Measurements from ENCODE around the gene ABCC4. TPM values are rescaled to one million over a fixed set of nuclear protein-coding genes. Genes with fewer than 3 reads are reported as not detected.

ABCC4 gene
- total RNA-seq, 2 experiments from 2014 or later, result 6.4 to 7.7 TPM

DNA sequence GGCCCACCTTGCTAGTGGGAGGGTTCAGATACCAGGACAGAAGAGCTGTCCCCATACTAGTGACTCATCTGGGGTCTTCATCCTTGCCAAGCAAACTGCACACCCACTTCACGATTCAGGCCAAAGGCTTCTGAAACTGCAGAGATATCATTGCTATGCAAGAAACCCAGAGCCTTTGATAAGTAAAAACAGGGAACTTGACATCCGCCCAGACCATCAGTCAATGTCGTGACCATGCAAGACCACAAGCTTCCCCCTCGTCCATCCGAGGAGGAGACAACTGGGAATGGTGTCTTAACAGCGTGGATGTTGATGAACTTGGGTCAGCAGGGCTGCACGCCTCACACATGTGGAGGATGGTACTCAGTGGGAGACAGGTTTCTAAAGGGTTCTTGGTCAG, 58.0 kb downstream of the ABCC4 start:
- no peak for DNase-seq
- H3K4me1 Mint-ChIP-seq, result peaks cover 4% of the 10 kb centered on the region
- ATAC-seq, result no peak
- no peaks in the 10 kb centered on the region for H3K27me3 Mint-ChIP-seq
- H3K27ac Mint-ChIP-seq, result no peak overlapping the region
- H3K9me3 Mint-ChIP-seq (ENCODE audit: low read depth), result no peaks in the 10 kb centered on the region
- CTCF ChIA-PET, result no interaction called here
- H3K4me3 Mint-ChIP-seq, result no peak overlapping the region
- peaks cover 6% of the 10 kb centered on the region for H3K36me3 Mint-ChIP-seq

DNA sequence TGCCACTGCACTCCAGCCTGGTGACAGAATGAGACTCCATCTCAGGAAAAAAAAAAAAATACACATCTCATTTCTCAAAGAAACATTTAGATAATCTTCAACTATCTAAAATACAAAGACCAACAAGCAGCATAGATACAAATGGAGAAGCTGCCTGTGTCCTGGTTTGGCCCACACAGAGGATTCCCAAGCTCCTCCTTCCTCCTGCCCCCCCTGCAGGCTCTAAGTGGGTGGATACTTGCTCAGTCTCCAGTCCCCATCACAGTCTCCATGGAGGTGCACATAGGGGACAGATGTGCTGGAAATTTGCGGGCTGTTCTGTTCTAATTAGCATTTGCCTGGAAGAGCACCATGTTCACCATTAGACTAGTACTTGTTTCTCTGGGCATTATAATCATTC, 59.9 kb downstream of the ABCC4 start:
- DNase-seq, result no peak
- CTCF ChIA-PET, result no interaction called here
- H3K27ac Mint-ChIP-seq, result no peak overlapping the region
- no peak for ATAC-seq
- H3K4me1 Mint-ChIP-seq, result peaks cover 4% of the 10 kb centered on the region
- no peaks in the 10 kb centered on the region for H3K9me3 Mint-ChIP-seq (ENCODE audit: low read depth)
- no peak overlapping the region for H3K4me3 Mint-ChIP-seq
- peaks cover 3% of the 10 kb centered on the region for H3K36me3 Mint-ChIP-seq
- H3K27me3 Mint-ChIP-seq, result no peaks in the 10 kb centered on the region

DNA sequence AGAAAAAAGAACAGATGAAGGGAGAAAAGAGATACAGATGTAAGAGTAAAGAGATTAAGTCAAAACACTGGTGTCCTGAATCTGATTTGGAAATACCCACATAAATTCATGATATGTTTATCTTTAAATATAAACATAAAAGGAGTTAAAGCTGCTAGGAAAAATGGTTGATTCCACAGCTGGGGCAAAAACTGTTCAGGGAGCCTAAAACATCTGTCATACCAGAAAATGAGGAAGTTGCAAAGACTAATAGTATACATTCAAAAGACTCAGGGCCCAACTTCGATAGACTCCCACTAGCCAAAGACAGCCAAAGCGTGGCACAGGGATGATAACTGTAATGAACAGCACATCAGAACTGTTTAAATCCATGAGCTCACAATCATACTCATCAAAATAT, 62.0 kb downstream of the ABCC4 start:
- ATAC-seq, result no peak
- DNase-seq, result no peak
- Mint-ChIP-seq H3K27me3 (no peaks in the 10 kb centered on the region), H3K9me3 (ENCODE audit: low read depth) (no peaks in the 10 kb centered on the region), H3K4me3 (no peak overlapping the region), H3K27ac (no peak overlapping the region), H3K4me1 (no peaks in the 10 kb centered on the region), H3K36me3 (peaks cover 3% of the 10 kb centered on the region)
- CTCF ChIA-PET, result interaction anchor here (1.0 kb wide), 1 partner anchor 14 kb away, joined by 3 read pairs; no protein-coding TSS in a partner anchor

DNA sequence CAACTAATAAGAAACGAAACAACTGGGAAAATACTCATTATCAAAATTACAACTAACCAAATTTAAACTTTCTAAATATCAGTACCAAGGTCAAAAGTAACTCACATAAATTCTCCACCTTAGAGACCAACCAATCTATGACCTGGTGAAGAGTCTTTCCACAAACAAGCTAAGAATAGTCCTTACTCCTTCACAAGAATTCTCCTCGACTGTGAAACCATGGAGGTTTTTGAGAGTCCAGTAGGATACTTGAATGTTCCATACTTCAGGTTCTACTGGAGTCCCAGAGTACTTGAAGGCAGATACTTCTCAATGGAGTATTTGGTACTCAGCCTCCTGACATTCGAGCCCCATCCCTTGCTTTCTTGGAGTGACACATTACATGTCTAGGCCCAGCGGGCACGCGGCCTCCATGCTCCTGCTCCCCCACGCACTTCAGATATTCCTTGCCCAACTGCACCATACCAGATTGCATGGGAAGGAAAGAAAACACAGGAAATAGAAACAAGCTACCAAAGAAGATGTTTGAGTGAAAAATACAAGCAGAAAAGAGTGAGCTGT, 63.9 kb downstream of the ABCC4 start:
- Mint-ChIP-seq H3K27me3 (no peaks in the 10 kb centered on the region), H3K4me1 (no peaks in the 10 kb centered on the region), H3K4me3 (no peak overlapping the region), H3K36me3 (peaks cover 5% of the 10 kb centered on the region), H3K9me3 (ENCODE audit: low read depth) (no peaks in the 10 kb centered on the region), H3K27ac (no peak overlapping the region)
- DNase-seq (no peak), ATAC-seq (no peak)
- CTCF ChIA-PET, result no interaction called here

DNA sequence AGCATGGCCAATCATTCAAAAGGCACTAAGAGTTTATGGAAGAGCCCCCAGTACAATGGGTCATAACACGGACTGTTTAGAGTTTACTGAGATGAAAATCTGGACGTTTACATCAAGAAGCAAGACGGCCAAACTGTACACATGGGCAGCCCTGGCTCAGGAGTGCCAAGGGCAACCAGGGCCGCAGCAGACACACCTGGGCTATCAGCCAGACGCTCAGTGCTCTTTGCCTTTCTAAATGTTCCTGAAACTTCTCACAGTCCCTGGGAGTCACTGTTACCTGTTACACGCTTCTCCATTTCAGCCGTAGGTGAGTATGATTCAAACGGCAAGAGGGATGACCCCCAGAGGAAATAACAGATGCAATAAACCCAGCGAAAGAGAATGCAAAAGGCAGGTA, 64.5 kb downstream of the ABCC4 start:
- peaks cover 5% of the 10 kb centered on the region for H3K36me3 Mint-ChIP-seq
- no peak overlapping the region for H3K27ac Mint-ChIP-seq
- ATAC-seq (no peak), DNase-seq (no peak)
- no peaks in the 10 kb centered on the region for H3K4me1 Mint-ChIP-seq
- H3K27me3 Mint-ChIP-seq, result no peaks in the 10 kb centered on the region
- CTCF ChIA-PET, result no interaction called here
- no peak overlapping the region for H3K4me3 Mint-ChIP-seq
- H3K9me3 Mint-ChIP-seq (ENCODE audit: low read depth), result no peaks in the 10 kb centered on the region

DNA sequence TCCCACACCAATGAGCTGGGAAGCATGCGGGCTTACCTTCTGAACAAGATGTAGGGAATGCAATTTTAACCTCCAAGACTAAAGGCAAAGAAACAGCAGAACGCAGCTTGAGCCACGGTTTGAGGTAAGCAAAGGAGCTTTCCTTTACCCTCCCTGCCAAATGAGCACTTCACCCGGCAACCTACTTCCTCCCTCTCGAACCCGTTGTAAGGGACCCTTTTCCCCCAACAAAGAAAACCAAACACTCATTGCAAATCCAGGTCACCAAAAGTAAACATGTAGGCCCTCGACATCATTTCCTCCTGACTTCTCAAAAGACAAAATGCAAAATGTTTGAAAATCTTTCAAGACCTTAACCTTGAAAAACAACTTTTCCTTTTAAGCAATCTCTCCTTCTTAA, 65.3 kb downstream of the ABCC4 start:
- H3K4me1 Mint-ChIP-seq, result no peaks in the 10 kb centered on the region
- no peak overlapping the region for H3K27ac Mint-ChIP-seq
- H3K27me3 Mint-ChIP-seq, result no peaks in the 10 kb centered on the region
- ATAC-seq, result no peak
- no peaks in the 10 kb centered on the region for H3K9me3 Mint-ChIP-seq (ENCODE audit: low read depth)
- no peak for DNase-seq
- CTCF ChIA-PET, result interaction anchor here (0.6 to 0.8 kb wide), 2 partner anchors 10 to 12 kb away, joined by 3 read pairs; no protein-coding TSS in a partner anchor
- H3K36me3 Mint-ChIP-seq, result peaks cover 5% of the 10 kb centered on the region
- no peak overlapping the region for H3K4me3 Mint-ChIP-seq

DNA sequence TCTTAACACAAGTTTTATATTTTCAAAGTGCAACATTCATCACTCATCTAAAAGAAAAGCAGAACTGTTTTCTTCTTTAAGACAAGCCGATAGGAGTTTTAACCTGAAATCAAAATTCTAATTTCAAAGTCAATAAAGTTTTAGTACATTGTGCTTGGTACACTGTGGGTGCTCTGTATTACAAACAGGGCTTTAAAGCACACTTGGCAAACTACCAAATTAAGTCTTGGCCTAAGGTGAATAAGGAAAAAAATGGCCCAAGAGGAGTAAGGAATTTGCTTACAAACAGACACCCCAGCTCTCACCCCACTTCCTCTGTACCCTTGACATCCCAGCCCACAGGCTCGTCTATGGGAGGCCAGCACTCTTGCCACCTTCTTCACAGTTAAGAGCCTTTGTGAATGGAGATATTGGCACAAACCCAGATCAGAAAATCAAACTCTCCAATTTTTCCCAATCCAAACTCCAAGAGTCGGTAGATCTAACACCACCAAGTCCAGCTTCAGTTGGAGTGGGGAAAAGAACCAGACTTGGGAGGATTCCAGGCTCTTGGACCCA, 66.0 kb downstream of the ABCC4 start:
- Mint-ChIP-seq H3K4me3 (no peak overlapping the region), H3K27me3 (no peaks in the 10 kb centered on the region), H3K4me1 (no peaks in the 10 kb centered on the region), H3K27ac (no peak overlapping the region), H3K36me3 (peaks cover 5% of the 10 kb centered on the region), H3K9me3 (ENCODE audit: low read depth) (no peaks in the 10 kb centered on the region)
- DNase-seq (no peak), ATAC-seq (no peak)
- CTCF ChIA-PET, result interaction anchor here (0.8 kb wide), 1 partner anchor 9 kb away, joined by 3 read pairs; no protein-coding TSS in a partner anchor

DNA sequence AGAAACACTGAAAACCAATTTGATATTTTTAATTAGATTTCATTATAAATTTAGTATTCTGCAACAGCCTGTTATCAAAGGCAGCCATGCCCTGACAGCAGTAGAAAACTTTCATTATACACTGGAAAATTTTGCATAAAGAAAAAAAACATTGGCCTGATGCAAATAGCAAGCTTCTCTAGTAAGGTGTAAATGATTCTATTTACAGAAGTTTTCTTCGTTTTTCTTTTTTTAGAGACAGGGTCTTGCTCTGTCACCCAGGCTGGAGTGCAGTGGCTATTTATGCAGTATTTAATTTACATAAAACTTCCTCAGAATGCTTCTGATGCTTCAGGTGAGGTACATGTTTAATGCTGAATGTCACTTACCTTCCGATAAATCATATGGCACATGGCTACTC, 67.0 kb downstream of the ABCC4 start:
- Mint-ChIP-seq H3K27me3 (no peaks in the 10 kb centered on the region), H3K4me1 (no peaks in the 10 kb centered on the region), H3K4me3 (no peak overlapping the region), H3K27ac (no peak overlapping the region), H3K9me3 (ENCODE audit: low read depth) (no peaks in the 10 kb centered on the region), H3K36me3 (peaks cover 5% of the 10 kb centered on the region)
- CTCF ChIA-PET, result no interaction called here
- no peak for ATAC-seq
- DNase-seq, result no peak

DNA sequence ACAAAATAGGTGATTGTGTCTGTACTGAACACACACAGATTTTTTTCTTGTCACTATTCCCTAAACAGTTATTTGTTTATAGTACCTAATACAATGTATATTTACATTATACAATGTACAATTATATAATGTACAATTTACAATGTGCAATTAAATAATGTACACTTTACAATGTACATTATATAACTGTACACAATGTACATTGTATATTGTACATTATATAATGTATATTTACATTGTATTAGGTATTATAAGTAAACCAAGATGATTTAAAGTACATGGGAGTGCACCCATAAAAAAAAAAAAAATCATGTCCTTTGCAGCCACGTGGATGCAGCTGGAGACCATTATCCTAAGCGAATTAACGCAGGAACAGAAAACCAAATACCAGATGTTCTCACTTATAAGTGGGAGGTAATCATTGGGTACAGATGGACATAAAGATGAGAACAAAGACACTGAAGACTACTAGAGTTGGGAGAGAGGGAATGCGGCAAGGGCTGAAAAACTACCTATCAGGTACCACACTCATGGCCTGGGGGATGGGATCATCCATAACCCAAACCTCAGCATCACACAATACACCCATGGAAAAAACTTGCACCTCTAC, 68.1 kb downstream of the ABCC4 start:
- no peak overlapping the region for H3K4me3 Mint-ChIP-seq
- CTCF ChIA-PET, result no interaction called here

DNA sequence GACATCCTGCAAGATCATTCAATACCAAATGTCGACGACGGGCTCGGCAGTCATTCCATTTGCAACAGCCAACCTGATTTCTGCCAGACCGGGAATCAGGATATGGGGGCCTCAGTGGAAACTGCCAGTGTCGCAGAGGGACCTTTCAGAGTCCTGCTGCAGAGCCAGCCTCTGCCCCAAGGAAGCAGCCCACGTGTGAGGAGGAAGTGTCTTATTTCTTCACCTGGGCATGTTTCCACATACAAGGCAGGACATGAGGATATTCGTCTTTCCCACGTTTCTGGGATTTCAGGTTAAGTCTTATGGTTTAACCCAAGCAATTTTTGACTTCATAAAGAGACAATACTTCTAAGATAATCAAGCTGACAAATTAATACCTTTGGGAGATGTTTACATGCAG, 69.9 kb downstream of the ABCC4 start:
- no peaks in the 10 kb centered on the region for H3K27me3 Mint-ChIP-seq
- ATAC-seq (no peak), DNase-seq (no peak)
- peaks cover 18% of the 10 kb centered on the region for H3K4me1 Mint-ChIP-seq
- no peak overlapping the region for H3K4me3 Mint-ChIP-seq
- no peaks in the 10 kb centered on the region for H3K9me3 Mint-ChIP-seq (ENCODE audit: low read depth)
- H3K36me3 Mint-ChIP-seq, result peaks cover 1% of the 10 kb centered on the region
- CTCF ChIA-PET, result no interaction called here
- H3K27ac Mint-ChIP-seq, result no peak overlapping the region

More for the DNA sequence above, 68.1 kb downstream of the ABCC4 start:
- DNase-seq (no peak), ATAC-seq (no peak)
- Mint-ChIP-seq H3K36me3 (peaks cover 4% of the 10 kb centered on the region), H3K27ac (no peak overlapping the region), H3K4me1 (peaks cover 4% of the 10 kb centered on the region), H3K27me3 (no peaks in the 10 kb centered on the region), H3K9me3 (ENCODE audit: low read depth) (no peaks in the 10 kb centered on the region)

DNA sequence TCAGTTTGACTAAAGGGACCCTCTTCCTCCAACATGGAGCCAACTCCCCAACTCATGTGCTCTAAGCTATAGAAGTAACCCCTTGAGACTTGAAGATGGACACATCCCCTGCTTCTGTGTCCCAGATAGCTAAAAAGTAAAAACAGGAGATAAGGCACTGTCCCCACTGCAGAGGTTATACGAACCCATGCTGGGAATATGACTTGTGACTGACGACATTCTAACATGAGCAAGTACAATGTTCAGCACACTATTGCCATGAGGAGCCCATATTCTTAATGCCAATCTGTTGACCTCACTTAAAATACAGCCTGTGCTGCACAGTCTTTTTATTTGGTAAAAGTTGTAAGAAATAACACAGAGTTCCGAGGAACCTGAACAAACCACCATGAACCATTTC, 71.4 kb downstream of the ABCC4 start:
- CTCF ChIA-PET, result interaction anchor here (1.4 kb wide), 1 partner anchor 41 kb away, joined by 4 read pairs; no protein-coding TSS in a partner anchor
- ATAC-seq (no peak), DNase-seq (no peak)
- no peak overlapping the region for H3K4me3 Mint-ChIP-seq
- H3K9me3 Mint-ChIP-seq (ENCODE audit: low read depth), result no peaks in the 10 kb centered on the region
- H3K27me3 Mint-ChIP-seq, result no peaks in the 10 kb centered on the region
- peaks cover 21% of the 10 kb centered on the region for H3K4me1 Mint-ChIP-seq
- no peak overlapping the region for H3K27ac Mint-ChIP-seq
- H3K36me3 Mint-ChIP-seq, result peaks cover 1% of the 10 kb centered on the region

DNA sequence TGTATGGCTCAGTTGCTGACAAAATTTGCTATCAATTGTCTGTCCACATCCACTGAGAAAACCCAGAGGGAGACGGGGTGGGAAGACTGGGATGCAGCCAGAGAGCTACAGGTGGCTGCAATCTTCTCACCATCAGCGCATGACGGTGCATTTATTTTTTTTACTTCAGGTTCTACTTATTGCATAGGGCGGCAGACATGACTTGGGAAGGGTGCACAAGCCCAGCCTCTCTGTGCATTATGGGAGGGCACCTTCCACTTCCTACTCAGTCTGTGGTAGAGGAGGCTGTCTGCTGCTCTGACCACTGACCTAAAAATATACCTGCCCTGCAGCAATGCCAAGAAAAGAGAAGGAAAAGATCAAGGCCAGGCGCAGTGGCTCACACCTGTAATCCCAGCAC, 73.1 kb downstream of the ABCC4 start:
- no peaks in the 10 kb centered on the region for H3K9me3 Mint-ChIP-seq (ENCODE audit: low read depth)
- ATAC-seq, result no peak
- H3K4me3 Mint-ChIP-seq, result no peak overlapping the region
- no peak overlapping the region for H3K27ac Mint-ChIP-seq
- no peaks in the 10 kb centered on the region for H3K27me3 Mint-ChIP-seq
- no peaks in the 10 kb centered on the region for H3K36me3 Mint-ChIP-seq
- H3K4me1 Mint-ChIP-seq, result peaks cover 21% of the 10 kb centered on the region
- DNase-seq, result no peak
- CTCF ChIA-PET, result no interaction called here

DNA sequence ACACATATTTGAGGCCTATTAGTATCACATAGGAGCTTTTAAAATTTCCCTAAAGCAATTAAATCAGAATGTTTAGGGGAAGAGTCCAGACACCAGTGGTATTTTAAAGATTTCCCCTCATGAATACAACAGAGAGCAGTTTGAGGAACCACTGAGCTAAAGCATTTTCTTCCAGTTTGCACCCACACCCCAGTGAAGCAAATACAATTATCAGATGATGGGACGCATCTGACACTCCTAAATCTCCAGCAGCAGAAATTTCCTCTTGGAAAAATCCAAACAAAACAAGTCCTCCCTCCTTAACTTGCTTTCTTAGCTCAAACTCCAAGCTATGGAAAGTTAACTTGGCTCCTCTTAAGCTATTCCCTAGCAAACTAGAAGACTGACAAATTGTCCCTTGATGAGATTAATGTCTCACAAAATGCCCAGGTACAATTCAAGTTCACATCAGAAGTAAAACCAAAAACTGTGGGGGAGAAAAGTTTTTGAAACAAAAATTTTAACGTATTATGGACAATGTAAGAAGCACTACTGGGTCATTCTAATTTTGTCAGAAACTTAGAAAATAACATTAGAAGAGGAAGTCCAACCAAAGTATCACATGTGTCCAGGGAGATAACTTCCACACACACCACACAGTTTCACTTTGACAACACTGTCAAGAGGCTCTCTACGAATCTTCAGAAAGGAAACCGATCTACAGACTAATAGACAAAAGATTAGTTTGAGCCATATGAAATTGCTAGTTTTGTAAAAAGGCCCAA, 74.1 kb downstream of the ABCC4 start:
- no peak overlapping the region for H3K4me3 Mint-ChIP-seq
- H3K4me1 Mint-ChIP-seq, result peaks cover 21% of the 10 kb centered on the region
- CTCF ChIA-PET, result interaction anchor here (1.3 to 1.9 kb wide), 3 partner anchors 8 to 38 kb away, joined by 3 to 13 read pairs (median 8); no protein-coding TSS in a partner anchor
- no peak for DNase-seq
- no peaks in the 10 kb centered on the region for H3K36me3 Mint-ChIP-seq
- H3K27me3 Mint-ChIP-seq, result no peaks in the 10 kb centered on the region
- peak overlapping the region; percentile 55 for H3K27ac Mint-ChIP-seq
- H3K9me3 Mint-ChIP-seq (ENCODE audit: low read depth), result no peaks in the 10 kb centered on the region
- peak; percentile 93 for ATAC-seq
